Measurements from ENCODE around the gene NHLRC4. TPM values are rescaled to one million over a fixed set of nuclear protein-coding genes. Genes with fewer than 3 reads are reported as not detected.

The NHLRC4 gene
- total and polyA plus RNA-seq, 2 donors (not counting 1 experiment from before 2014, with no cell fraction given), result 0.66 to 3.3 TPM

DNA sequence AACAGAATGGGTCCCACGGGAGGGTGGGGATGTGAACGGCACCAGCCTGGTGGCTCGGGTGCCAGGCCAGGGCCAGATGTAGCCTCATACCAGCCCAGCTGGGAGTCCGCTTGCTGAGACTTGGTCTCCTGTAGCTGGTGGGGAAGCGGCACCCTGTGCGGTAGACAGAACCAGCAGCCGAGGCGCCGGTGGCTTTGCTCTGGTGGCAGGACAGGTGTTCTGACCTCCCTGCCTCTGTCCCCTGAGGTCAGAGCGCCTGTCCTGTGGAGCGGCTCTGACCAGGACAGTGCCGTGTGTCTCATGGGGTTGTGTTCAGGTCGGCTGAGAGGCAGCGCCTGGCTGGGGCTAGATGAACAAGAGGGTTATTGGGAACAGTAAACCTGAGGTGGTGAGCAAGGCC, 43.2 kb downstream of the NHLRC4 start:
- Histone ChIP-seq H3K9ac (ENCODE audit: insufficient read depth, low read length) (no peak overlapping the region), H2AFZ (ENCODE audit: low read length) (no peak overlapping the region), H3K36me3 (ENCODE audit: control insufficient read depth, insufficient read depth, low read length) (no peaks in the 10 kb centered on the region), H3K4me3 (replicated peaks in 1 of 4; ENCODE audit: control extremely low read depth in 1 of 4, insufficient read depth in 1 of 4, low read depth in 3 of 4, low read length in 4 of 4) (no peak overlapping the region), H3K79me2 (ENCODE audit: control insufficient read depth, insufficient read depth, low read length) (no peaks in the 10 kb centered on the region), H3K27me3 (ENCODE audit: control insufficient read depth, insufficient read depth, low read length) (no peaks in the 10 kb centered on the region), H3K4me2 (ENCODE audit: extremely low read depth, insufficient read depth, low read length) (no peak overlapping the region), H3K27ac (ENCODE audit: insufficient read depth, low read length) (no peak overlapping the region), H3K9me3 (ENCODE audit: control insufficient read depth, insufficient read depth, low read depth, low read length) (no peaks in the 10 kb centered on the region), H3K4me1 (ENCODE audit: control insufficient read depth, extremely low read depth, insufficient read depth, low read length) (no peaks in the 10 kb centered on the region), H4K20me1 (ENCODE audit: control insufficient read depth, extremely low read depth, insufficient read depth, low read length) (no peaks in the 10 kb centered on the region)
- no peak for DNase-seq (ENCODE audit: low read depth in 2 of 2)
- TF ChIP-seq EZH2 (IDR thresholded peaks at IDR 0.05; ENCODE audit: low read length, missing control alignments), result no peak
- TF ChIP-seq, protein P1, sequence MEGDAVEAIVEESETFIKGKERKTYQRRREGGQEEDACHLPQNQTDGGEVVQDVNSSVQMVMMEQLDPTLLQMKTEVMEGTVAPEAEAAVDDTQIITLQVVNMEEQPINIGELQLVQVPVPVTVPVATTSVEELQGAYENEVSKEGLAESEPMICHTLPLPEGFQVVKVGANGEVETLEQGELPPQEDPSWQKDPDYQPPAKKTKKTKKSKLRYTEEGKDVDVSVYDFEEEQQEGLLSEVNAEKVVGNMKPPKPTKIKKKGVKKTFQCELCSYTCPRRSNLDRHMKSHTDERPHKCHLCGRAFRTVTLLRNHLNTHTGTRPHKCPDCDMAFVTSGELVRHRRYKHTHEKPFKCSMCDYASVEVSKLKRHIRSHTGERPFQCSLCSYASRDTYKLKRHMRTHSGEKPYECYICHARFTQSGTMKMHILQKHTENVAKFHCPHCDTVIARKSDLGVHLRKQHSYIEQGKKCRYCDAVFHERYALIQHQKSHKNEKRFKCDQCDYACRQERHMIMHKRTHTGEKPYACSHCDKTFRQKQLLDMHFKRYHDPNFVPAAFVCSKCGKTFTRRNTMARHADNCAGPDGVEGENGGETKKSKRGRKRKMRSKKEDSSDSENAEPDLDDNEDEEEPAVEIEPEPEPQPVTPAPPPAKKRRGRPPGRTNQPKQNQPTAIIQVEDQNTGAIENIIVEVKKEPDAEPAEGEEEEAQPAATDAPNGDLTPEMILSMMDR (conservative IDR thresholded peaks at IDR 0.05 in 1 of 2, IDR thresholded peaks at IDR 0.05 in 1 of 2; ENCODE audit: low read depth in 1 of 2, low read length in 2 of 2), result no peak

DNA sequence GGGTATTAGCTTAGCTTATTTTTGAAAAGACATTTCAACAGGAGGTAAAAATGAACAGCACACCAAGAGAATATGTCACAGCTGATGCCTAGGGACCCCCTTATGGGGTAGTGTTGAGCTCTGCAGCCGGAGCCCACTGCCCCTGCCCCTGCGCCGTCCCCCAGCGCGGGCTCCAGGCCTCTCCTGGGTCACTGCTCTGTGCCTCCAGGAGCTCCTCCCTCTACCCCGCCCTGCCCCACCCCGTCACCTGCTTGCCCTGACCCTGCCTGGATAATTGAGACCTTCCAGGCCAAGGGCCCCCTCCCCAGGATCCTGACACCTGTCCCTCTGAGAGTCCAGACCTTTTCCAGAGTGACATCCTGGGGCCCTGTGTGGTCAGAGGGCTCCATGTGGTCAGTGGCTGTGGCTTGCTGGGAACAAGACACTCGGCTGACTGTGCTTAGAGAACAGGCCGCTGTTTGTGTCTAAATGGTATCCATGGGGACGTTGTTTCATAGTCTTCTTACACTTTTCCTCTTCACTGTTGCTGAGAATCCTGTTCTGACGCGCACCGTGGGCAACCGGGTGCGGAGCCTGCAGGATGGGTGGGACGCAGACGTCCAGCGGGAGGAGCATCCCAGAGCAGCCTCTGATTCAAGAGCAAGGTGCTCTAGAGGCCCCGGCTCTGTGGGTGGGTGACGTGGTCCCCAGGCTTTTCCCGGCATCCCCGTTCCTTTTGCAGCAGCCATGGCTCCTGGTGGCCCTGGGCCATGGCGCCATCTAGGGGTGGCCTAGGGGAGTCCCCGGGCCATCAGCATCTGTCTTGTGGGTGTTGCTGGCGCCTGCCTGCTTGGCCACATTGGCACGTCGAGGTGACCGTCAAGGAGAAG, 43.9 kb downstream of the NHLRC4 start:
- Histone ChIP-seq H3K36me3 (ENCODE audit: control insufficient read depth, insufficient read depth, low read length) (no peaks in the 10 kb centered on the region), H3K9ac (ENCODE audit: insufficient read depth, low read length) (no peak overlapping the region), H3K4me2 (ENCODE audit: extremely low read depth, insufficient read depth, low read length) (no peak overlapping the region), H2AFZ (ENCODE audit: low read length) (no peak overlapping the region), H3K4me3 (replicated peaks in 1 of 4; ENCODE audit: control extremely low read depth in 1 of 4, insufficient read depth in 1 of 4, low read depth in 3 of 4, low read length in 4 of 4) (no peak overlapping the region), H3K4me1 (ENCODE audit: control insufficient read depth, extremely low read depth, insufficient read depth, low read length) (no peaks in the 10 kb centered on the region), H4K20me1 (ENCODE audit: control insufficient read depth, extremely low read depth, insufficient read depth, low read length) (no peaks in the 10 kb centered on the region), H3K27ac (ENCODE audit: insufficient read depth, low read length) (no peak overlapping the region), H3K27me3 (ENCODE audit: control insufficient read depth, insufficient read depth, low read length) (no peaks in the 10 kb centered on the region), H3K79me2 (ENCODE audit: control insufficient read depth, insufficient read depth, low read length) (no peaks in the 10 kb centered on the region), H3K9me3 (ENCODE audit: control insufficient read depth, insufficient read depth, low read depth, low read length) (no peaks in the 10 kb centered on the region)
- DNase-seq (ENCODE audit: low read depth in 2 of 2), result peak in 1 of 2 donors; percentile 18
- TF ChIP-seq, protein P1 (conservative IDR thresholded peaks at IDR 0.05 in 1 of 2, IDR thresholded peaks at IDR 0.05 in 1 of 2; ENCODE audit: low read depth in 1 of 2, low read length in 2 of 2), result peak in 1 of 2 donors; percentile 40
- no peak for TF ChIP-seq EZH2 (IDR thresholded peaks at IDR 0.05; ENCODE audit: low read length, missing control alignments)

DNA sequence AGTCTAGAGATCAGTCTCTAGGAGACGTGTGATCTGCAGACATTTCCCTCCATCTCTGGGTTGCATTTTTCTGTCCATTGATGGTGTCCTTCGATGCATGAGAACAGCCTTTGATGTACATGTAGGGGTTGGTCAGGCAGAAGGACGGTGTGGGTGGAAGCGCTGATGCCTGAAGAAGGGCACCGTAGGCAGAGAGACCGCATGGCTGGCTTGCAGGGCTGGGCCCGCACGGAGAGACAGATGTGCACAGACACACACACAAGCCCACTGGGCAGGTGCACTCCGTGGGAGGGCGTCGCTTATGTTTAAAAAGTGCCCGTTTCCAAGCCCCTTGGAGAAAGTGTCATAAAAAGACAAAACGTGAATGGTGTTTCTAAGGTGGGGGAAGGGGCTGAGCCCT, 48.3 kb downstream of the NHLRC4 start:
- no peak for TF ChIP-seq EZH2 (IDR thresholded peaks at IDR 0.05; ENCODE audit: low read length, missing control alignments)
- TF ChIP-seq, protein P1 (conservative IDR thresholded peaks at IDR 0.05 in 1 of 2, IDR thresholded peaks at IDR 0.05 in 1 of 2; ENCODE audit: low read depth in 1 of 2, low read length in 2 of 2), result no peak
- H3K9me3 ChIP-seq (ENCODE audit: control insufficient read depth, insufficient read depth, low read depth, low read length), result no peaks in the 10 kb centered on the region
- no peak overlapping the region for H3K9ac ChIP-seq (ENCODE audit: insufficient read depth, low read length)
- H2AFZ ChIP-seq (ENCODE audit: low read length), result no peak overlapping the region
- H4K20me1 ChIP-seq (ENCODE audit: control insufficient read depth, extremely low read depth, insufficient read depth, low read length), result no peaks in the 10 kb centered on the region
- no peaks in the 10 kb centered on the region for H3K4me1 ChIP-seq (ENCODE audit: control insufficient read depth, extremely low read depth, insufficient read depth, low read length)
- H3K79me2 ChIP-seq (ENCODE audit: control insufficient read depth, insufficient read depth, low read length), result no peaks in the 10 kb centered on the region
- no peak overlapping the region for H3K4me2 ChIP-seq (ENCODE audit: extremely low read depth, insufficient read depth, low read length)
- H3K36me3 ChIP-seq (ENCODE audit: control insufficient read depth, insufficient read depth, low read length), result no peaks in the 10 kb centered on the region
- no peak overlapping the region for H3K4me3 ChIP-seq (replicated peaks in 1 of 4; ENCODE audit: control extremely low read depth in 1 of 4, insufficient read depth in 1 of 4, low read depth in 3 of 4, low read length in 4 of 4)
- H3K27ac ChIP-seq (ENCODE audit: insufficient read depth, low read length), result no peak overlapping the region
- no peak for DNase-seq (ENCODE audit: low read depth in 2 of 2)
- H3K27me3 ChIP-seq (ENCODE audit: control insufficient read depth, insufficient read depth, low read length), result no peaks in the 10 kb centered on the region
